Sigmoid colon (tissue), 7 donors: Measurements from ENCODE around the gene CHM. TPM values are rescaled to one million over a fixed set of nuclear protein-coding genes. Genes with fewer than 3 reads are reported as not detected.

Source experiments
- DNase-seq: peaks from one replicate; pipeline ENCODE4 v3.0.0-alpha.2; 2019
- H3K27ac ChIP-seq, 4 donors: fragments of 200-600 bp; sonication (generic); one replicate each; pipeline ENCODE4 v1.5.1; 2016 to 2019; ENCODE audit warnings: mild to moderate bottlenecking in 1 of 4
- H3K27me3 ChIP-seq, 3 donors: fragments of 200-600 bp; sonication (generic); one replicate each; pipeline ENCODE4 v1.5.1; 2019; ENCODE audit warnings: mild to moderate bottlenecking in 1 of 3
- H3K36me3 ChIP-seq, 4 donors: fragments of 200-600 bp; sonication (generic); one replicate each; pipeline ENCODE4 v1.5.1; 2016 to 2019
- H3K4me1 ChIP-seq, 4 donors: fragments of 200-600 bp; sonication (generic); one replicate each; pipeline ENCODE4 v1.5.1; 2017 to 2019
- H3K4me3 ChIP-seq, 4 donors: fragments of 200-600 bp; sonication (generic); one replicate each; pipeline ENCODE4 v1.5.1; 2017 to 2019; ENCODE audit warnings: mild to moderate bottlenecking in 2 of 4, moderate library complexity in 1 of 4
- H3K9me3 ChIP-seq, 4 donors: fragments of 200-600 bp in 3 of 4; sonication (generic) in 3 of 4; one replicate each; pipeline versions ENCODE4 v1.5.1 to v1.6.1; 2013 to 2019
- EP300 ChIP-seq, 4 donors: sonication (generic); formaldehyde crosslinking; IDR thresholded peaks; one replicate each; pipeline ENCODE4 v1.6.1; 2017; ENCODE audit warnings: antibody characterized with exemption in 4 of 4
- POLR2A ChIP-seq, 2 donors: fragments of 450-650 bp; IDR thresholded peaks; one replicate each; pipeline ENCODE4 v1.6.1; 2016; ENCODE audit warnings: antibody characterized with exemption in 2 of 2, mild to moderate bottlenecking in 2 of 2, moderate library complexity in 2 of 2
- POLR2AphosphoS5 ChIP-seq, 4 donors: sonication (generic); formaldehyde crosslinking; IDR thresholded peaks; one replicate each; pipeline ENCODE4 v1.6.1; 2017; ENCODE audit warnings: antibody characterized with exemption in 4 of 4
- WGBS, 2 donors: extraction: QIAGEN DNeasy Blood & Tissue Kit; methylation state at CpG; one replicate each; pipeline ENCODE4 v1.1.7; 2013; 5-methylcytosine and 5-hydroxymethylcytosine counted together
- intact Hi-C: fragments of 100-400 bp; cut with DNase I; formaldehyde crosslinking; loops from one replicate; pipeline ENCODE4 v1.15.1; 2023
- polyA plus RNA-seq, 3 donors: library from polyadenylated mRNA; stranded (reverse); fragments of 200-250 nt; gene quantifications; one replicate each; pipeline ENCODE4 v1.2.3, GENCODE V29; 2013
- total RNA-seq, 4 donors: library from RNA; depleted of rRNA; stranded (reverse); fragments of >200 nt; gene quantifications; one replicate each; pipeline ENCODE4 v1.1.0, GENCODE V29; 2016
- TF ChIP-seq, protein P1 (sequence below), 4 experiments: fragments of 450-650 bp in 3 of 4; fragments of 200-600 bp in 1 of 4; IDR thresholded peaks; one replicate each; pipeline ENCODE4 v1.5.1; 2016 to 2019; ENCODE audit warnings: antibody characterized with exemption in 4 of 4, mild to moderate bottlenecking in 3 of 4, moderate library complexity in 2 of 4
- donor health status: healthy with polysubstance abuse.
- donor health status: Bipolar disorder and iron deficiency.
- donor health status: healthy.

The CHM gene, protein sequence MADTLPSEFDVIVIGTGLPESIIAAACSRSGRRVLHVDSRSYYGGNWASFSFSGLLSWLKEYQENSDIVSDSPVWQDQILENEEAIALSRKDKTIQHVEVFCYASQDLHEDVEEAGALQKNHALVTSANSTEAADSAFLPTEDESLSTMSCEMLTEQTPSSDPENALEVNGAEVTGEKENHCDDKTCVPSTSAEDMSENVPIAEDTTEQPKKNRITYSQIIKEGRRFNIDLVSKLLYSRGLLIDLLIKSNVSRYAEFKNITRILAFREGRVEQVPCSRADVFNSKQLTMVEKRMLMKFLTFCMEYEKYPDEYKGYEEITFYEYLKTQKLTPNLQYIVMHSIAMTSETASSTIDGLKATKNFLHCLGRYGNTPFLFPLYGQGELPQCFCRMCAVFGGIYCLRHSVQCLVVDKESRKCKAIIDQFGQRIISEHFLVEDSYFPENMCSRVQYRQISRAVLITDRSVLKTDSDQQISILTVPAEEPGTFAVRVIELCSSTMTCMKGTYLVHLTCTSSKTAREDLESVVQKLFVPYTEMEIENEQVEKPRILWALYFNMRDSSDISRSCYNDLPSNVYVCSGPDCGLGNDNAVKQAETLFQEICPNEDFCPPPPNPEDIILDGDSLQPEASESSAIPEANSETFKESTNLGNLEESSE
- total RNA-seq, result 10 to 100 TPM; 17.2 to 40.2 (median 19.5) TPM
- 10 to 100 TPM in 1 of 3 donors, 1 to 10 TPM in 2; 8.4 to 11.1 (median 8.8) TPM for polyA plus RNA-seq

DNA sequence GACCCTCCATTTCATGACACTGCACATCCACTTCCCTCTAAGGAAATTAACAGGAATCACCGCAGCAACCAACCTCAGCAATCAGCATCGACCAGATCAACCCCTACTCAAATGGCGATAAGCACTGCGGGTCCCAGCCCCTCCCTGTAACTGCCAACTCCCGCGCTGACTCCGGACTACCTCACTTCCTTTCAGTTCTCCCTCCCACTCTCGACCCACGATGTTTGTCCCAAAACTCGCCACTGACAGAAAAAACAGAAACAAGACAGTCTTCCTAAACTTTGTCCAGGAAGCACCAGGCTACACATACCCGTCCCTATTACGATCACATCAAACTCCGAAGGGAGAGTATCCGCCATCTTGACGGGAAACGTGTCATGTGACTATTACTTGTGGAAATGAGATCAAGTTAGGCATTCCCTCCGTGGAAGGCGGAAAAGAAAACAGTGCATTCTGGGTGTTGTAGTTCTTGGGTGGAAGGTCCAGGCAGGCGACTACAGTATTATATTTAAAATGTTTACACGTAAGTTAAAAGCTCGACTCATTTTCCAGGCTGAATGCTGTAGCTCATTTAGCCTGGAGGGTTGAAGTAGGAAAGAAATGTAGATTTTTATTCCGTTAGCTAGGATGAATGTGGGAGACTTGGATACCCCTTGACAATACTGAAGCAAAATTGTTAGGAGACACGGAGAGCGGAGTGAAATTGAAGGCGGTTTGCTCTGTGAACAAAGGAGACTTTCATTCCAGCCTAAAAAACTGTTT, at the start of gene CHM:
Gene CHM (minus strand): TSS at position 385 of the 762 bp plus-strand sequence. CDS start 26 bp downstream, at position 359.
- Histone ChIP-seq H3K27ac (peak within 1 kb of the TSS; percentile 75 to 84 (median 80)), H3K4me3 (peak within 1 kb of the TSS; percentile 36 to 58 (median 54)), H3K9me3 (no peaks in the 10 kb centered on the region), H3K27me3 (no peaks in the 10 kb centered on the region), H3K4me1 (peaks cover 0 to 10% (median 7%) of the 10 kb centered on the region in 4 donors), H3K36me3 (no peaks in the 10 kb centered on the region)
- WGBS, 2 donors, result 1% methylated on average over 25 of the region's 25 CpGs
- DNase-seq, result peak; percentile 77
- TF ChIP-seq EP300 (IDR thresholded peaks at IDR 0.05) (no peak), POLR2A (IDR thresholded peaks at IDR 0.05) (no peak), POLR2AphosphoS5 (IDR thresholded peaks at IDR 0.05) (peak; percentile 71 to 86 (median 80))
- TF ChIP-seq, protein P1, sequence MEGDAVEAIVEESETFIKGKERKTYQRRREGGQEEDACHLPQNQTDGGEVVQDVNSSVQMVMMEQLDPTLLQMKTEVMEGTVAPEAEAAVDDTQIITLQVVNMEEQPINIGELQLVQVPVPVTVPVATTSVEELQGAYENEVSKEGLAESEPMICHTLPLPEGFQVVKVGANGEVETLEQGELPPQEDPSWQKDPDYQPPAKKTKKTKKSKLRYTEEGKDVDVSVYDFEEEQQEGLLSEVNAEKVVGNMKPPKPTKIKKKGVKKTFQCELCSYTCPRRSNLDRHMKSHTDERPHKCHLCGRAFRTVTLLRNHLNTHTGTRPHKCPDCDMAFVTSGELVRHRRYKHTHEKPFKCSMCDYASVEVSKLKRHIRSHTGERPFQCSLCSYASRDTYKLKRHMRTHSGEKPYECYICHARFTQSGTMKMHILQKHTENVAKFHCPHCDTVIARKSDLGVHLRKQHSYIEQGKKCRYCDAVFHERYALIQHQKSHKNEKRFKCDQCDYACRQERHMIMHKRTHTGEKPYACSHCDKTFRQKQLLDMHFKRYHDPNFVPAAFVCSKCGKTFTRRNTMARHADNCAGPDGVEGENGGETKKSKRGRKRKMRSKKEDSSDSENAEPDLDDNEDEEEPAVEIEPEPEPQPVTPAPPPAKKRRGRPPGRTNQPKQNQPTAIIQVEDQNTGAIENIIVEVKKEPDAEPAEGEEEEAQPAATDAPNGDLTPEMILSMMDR (IDR thresholded peaks at IDR 0.05), result no peak
- intact Hi-C loops, result no loop called here

DNA sequence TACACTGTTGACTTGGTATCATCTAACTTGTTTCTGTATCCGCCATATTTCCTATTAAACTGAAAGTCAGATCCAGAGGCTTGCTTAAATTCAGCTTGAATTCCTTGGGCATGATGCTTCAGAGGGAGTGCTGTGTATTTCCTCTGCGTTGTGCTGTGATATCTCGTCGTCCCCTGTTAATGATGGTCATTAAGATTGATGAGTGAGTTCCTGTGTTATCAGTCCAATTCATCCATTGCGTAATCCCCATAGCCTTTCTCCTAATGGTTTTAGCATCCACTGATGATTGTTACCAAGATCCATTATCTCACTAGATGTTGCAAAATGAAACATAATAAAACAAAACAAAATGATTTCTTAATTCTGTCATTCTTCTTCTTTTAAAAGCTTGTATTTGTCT, 31.3 kb upstream of the CHM start:
- H3K27me3 ChIP-seq, result no peaks in the 10 kb centered on the region
- no peak for DNase-seq
- intact Hi-C loops, result no loop called here
- no peaks in the 10 kb centered on the region for H3K9me3 ChIP-seq
- no peak overlapping the region for H3K27ac ChIP-seq
- TF ChIP-seq POLR2AphosphoS5 (IDR thresholded peaks at IDR 0.05), result no peak
- TF ChIP-seq, protein P1 (IDR thresholded peaks at IDR 0.05), result no peak
- TF ChIP-seq POLR2A (IDR thresholded peaks at IDR 0.05), result no peak
- no peak for TF ChIP-seq EP300 (IDR thresholded peaks at IDR 0.05)
- no peaks in the 10 kb centered on the region for H3K36me3 ChIP-seq
- H3K4me3 ChIP-seq, result no peak overlapping the region
- no peaks in the 10 kb centered on the region for H3K4me1 ChIP-seq
- WGBS, 2 donors, result 55 to 65% methylated on average over 5 of the region's 5 CpGs

GRCh38 chrX:86066998-86067397, 19.6 kb upstream of the CHM start:
- no peak for DNase-seq
- Histone ChIP-seq H3K4me3 (no peak overlapping the region), H3K4me1 (no peaks in the 10 kb centered on the region), H3K27me3 (peaks cover 0 to 4% (median 0%) of the 10 kb centered on the region in 3 donors), H3K36me3 (no peaks in the 10 kb centered on the region), H3K9me3 (no peaks in the 10 kb centered on the region), H3K27ac (no peak overlapping the region)
- TF ChIP-seq POLR2AphosphoS5 (IDR thresholded peaks at IDR 0.05) (no peak), POLR2A (IDR thresholded peaks at IDR 0.05) (no peak), EP300 (IDR thresholded peaks at IDR 0.05) (no peak)
- TF ChIP-seq, protein P1 (IDR thresholded peaks at IDR 0.05), result no peak
- intact Hi-C loops, result no loop called here
- WGBS, 2 donors, result 76 to 77% methylated on average over 4 of the region's 4 CpGs

DNA sequence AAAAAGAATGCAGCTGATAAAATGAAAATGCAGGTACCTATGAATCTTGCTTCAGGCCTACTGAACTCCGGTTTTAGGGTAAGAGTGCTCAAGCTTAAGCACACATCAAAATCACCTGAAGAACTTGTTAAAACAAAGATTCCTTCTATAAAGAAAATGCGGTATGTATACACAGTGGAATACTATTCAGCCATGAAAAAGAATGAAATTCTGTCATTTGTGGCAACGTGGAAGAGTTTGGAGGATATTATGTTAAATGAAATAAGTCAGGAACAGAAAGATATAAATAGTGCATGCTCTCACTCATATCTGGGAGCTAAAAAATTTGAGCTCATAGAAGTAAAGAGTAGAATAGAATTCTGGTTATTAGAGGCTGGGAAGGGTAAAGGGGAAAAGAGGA, 14.0 kb upstream of the CHM start:
- no peak for DNase-seq
- no peak overlapping the region for H3K27ac ChIP-seq
- no peaks in the 10 kb centered on the region for H3K36me3 ChIP-seq
- TF ChIP-seq POLR2A (IDR thresholded peaks at IDR 0.05) (no peak), EP300 (IDR thresholded peaks at IDR 0.05) (no peak), POLR2AphosphoS5 (IDR thresholded peaks at IDR 0.05) (no peak)
- TF ChIP-seq, protein P1 (IDR thresholded peaks at IDR 0.05), result no peak
- no peaks in the 10 kb centered on the region for H3K27me3 ChIP-seq
- no peaks in the 10 kb centered on the region for H3K4me1 ChIP-seq
- 84 to 86% methylated on average over 3 of the region's 3 CpGs for WGBS, 2 donors
- H3K9me3 ChIP-seq, result no peaks in the 10 kb centered on the region
- intact Hi-C loops, result no loop called here
- no peak overlapping the region for H3K4me3 ChIP-seq
